ENCODE measurements around the gene IRGC.

Gene IRGC

DNA sequence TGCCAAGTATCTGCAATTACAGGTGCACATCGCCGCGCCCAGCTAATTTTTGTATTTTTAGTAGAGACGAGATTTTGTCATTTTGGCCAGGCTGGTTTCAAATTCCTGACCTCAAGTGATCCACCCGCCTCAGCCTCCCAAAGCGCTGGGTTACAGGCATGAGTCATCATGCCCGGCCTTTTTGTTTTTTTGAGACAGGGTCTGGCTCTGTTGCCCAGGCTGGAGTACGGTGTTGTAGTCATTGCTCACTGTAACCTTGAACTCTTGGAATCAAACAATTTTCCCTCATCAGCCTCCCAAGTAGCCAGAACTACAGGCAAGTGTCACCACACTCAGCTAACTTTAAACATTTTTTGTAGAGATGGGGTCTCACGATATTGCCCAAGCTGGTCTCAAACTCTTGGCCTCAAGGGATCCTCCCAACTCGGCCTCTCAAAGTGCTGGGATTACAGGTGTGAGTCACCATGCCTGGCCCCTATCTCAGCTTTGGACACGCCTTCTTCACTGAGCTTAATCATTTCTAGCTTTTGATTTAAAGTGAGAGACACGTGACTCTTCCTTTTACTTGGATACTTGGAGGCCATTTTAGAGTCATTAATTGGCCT is 4.0 kb upstream of the IRGC start:
- H3K79me1 ChIP-seq (ENCODE audit: low read length), result no peaks in the 10 kb centered on the region
- H3K4me2 ChIP-seq (ENCODE audit: low read length), result no peak overlapping the region
- peak; percentile 20 to 46 for DNase-seq
- no peak overlapping the region for H2BK120ac ChIP-seq (ENCODE audit: insufficient read depth, low read length, poor library complexity)
- no peaks in the 10 kb centered on the region for H3K79me2 ChIP-seq (ENCODE audit: control insufficient read depth, insufficient read depth, low read length, poor library complexity)
- H4K91ac ChIP-seq (ENCODE audit: low read depth, low read length), result no peak overlapping the region
- H2BK12ac ChIP-seq (ENCODE audit: low read length), result no peak overlapping the region
- H2AK5ac ChIP-seq (ENCODE audit: low read length), result no peak overlapping the region
- no peak overlapping the region for H3K4me3 ChIP-seq (ENCODE audit: low read depth, low read length)
- H3K18ac ChIP-seq (ENCODE audit: low read length), result no peak overlapping the region
- H3K27ac ChIP-seq (ENCODE audit: low read depth, low read length), result no peak overlapping the region
- H3K27me3 ChIP-seq (ENCODE audit: insufficient read depth, low read length), result no peaks in the 10 kb centered on the region
- no peak overlapping the region for H4K8ac ChIP-seq (ENCODE audit: low read depth, low read length)
- H3K36me3 ChIP-seq (ENCODE audit: control insufficient read depth in 1 of 2, insufficient read depth in 2 of 2, low read length in 2 of 2), result no peaks in the 10 kb centered on the region
- no peak overlapping the region for H3K23ac ChIP-seq (ENCODE audit: low read length)
- peaks cover 4% of the 10 kb centered on the region for H3K9me3 ChIP-seq (ENCODE audit: insufficient read depth, low read depth, low read length)
- no peak overlapping the region for H3K9ac ChIP-seq (ENCODE audit: low read length)
- no peak overlapping the region for H2BK5ac ChIP-seq (ENCODE audit: low read depth, low read length, poor library complexity)
- H4K12ac ChIP-seq (ENCODE audit: low read depth, low read length), result no peak overlapping the region
- no CpG with 5 or more reads among the region's 12 CpGs for WGBS (ENCODE audit: extremely low coverage, insufficient coverage, insufficient read length)
- no peak overlapping the region for H3K4ac ChIP-seq (ENCODE audit: low read depth, low read length)
- H3K4me1 ChIP-seq (ENCODE audit: control insufficient read depth in 1 of 2, insufficient read depth in 2 of 2, low read length in 2 of 2), result no peaks in the 10 kb centered on the region
- no peak overlapping the region for H2AFZ ChIP-seq (ENCODE audit: insufficient read depth, low read length, poor library complexity)
- H3K14ac ChIP-seq (ENCODE audit: low read length), result no peak overlapping the region

DNA sequence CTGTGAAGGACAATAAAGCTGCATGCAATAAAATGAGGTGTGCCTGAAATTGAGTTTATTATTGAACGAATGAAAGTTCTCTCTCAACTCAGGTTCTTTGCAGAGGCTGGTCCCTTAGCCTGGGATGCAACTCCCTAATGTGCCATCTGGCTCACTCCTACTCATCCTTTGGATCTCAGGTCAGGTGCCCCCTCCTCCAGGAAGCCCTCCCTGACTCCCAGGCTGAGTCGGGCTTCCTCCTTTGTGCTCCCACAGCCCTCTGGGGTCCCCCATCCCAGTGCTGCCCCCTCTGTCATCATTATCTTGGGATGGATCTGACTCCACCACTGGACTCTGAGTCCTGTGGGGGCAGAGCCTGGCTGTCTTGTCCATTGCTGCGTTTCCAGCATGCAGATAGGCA is 2.7 kb upstream of the IRGC start:
- Histone ChIP-seq H4K91ac (ENCODE audit: low read depth, low read length) (no peak overlapping the region), H4K12ac (ENCODE audit: low read depth, low read length) (no peak overlapping the region), H2BK5ac (ENCODE audit: low read depth, low read length, poor library complexity) (no peak overlapping the region), H3K4me1 (ENCODE audit: control insufficient read depth in 1 of 2, insufficient read depth in 2 of 2, low read length in 2 of 2) (no peaks in the 10 kb centered on the region), H3K14ac (ENCODE audit: low read length) (no peak overlapping the region), H3K79me1 (ENCODE audit: low read length) (no peaks in the 10 kb centered on the region), H2BK12ac (ENCODE audit: low read length) (no peak overlapping the region), H3K27me3 (ENCODE audit: insufficient read depth, low read length) (no peaks in the 10 kb centered on the region), H2BK120ac (ENCODE audit: insufficient read depth, low read length, poor library complexity) (no peak overlapping the region), H3K9ac (ENCODE audit: low read length) (no peak overlapping the region), H3K18ac (ENCODE audit: low read length) (no peak overlapping the region), H3K27ac (ENCODE audit: low read depth, low read length) (no peak overlapping the region), H3K79me2 (ENCODE audit: control insufficient read depth, insufficient read depth, low read length, poor library complexity) (no peaks in the 10 kb centered on the region), H2AK5ac (ENCODE audit: low read length) (no peak overlapping the region), H3K4ac (ENCODE audit: low read depth, low read length) (no peak overlapping the region), H3K9me3 (ENCODE audit: insufficient read depth, low read depth, low read length) (peaks cover 4% of the 10 kb centered on the region), H4K8ac (ENCODE audit: low read depth, low read length) (no peak overlapping the region), H2AFZ (ENCODE audit: insufficient read depth, low read length, poor library complexity) (no peak overlapping the region), H3K36me3 (ENCODE audit: control insufficient read depth in 1 of 2, insufficient read depth in 2 of 2, low read length in 2 of 2) (no peaks in the 10 kb centered on the region), H3K4me3 (ENCODE audit: low read depth, low read length) (no peak overlapping the region), H3K23ac (ENCODE audit: low read length) (no peak overlapping the region), H3K4me2 (ENCODE audit: low read length) (no peak overlapping the region)
- no peak for DNase-seq
- WGBS (ENCODE audit: extremely low coverage, insufficient coverage, insufficient read length), result no CpG with 5 or more reads among the region's 3 CpGs

DNA sequence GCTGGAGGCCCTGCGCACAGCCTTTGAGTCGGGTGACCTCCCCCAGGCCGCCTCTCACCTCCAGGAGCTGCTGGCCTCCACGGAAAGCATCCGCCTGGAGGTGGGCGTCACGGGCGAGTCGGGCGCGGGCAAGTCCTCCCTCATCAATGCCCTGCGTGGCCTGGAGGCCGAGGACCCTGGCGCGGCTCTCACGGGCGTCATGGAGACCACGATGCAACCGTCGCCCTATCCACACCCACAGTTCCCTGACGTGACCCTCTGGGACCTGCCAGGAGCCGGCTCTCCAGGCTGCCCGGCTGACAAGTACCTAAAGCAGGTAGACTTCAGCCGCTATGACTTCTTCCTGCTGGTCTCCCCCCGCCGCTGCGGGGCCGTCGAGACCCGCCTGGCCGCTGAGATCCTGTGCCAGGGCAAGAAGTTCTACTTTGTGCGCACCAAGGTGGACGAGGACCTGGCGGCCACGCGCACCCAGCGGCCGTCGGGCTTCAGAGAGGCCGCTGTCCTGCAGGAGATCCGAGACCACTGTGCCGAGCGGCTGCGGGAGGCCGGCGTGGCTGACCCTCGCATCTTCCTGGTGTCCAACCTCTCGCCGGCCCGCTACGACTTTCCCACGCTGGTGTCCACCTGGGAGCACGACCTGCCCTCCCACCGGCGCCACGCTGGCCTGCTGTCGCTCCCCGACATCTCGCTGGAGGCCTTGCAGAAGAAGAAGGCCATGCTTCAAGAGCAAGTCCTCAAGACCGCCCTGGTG is 2.9 kb downstream of the IRGC start:
- Histone ChIP-seq H3K4me3 (ENCODE audit: low read depth, low read length) (no peak overlapping the region), H3K14ac (ENCODE audit: low read length) (no peak overlapping the region), H3K4me2 (ENCODE audit: low read length) (no peak overlapping the region), H3K23ac (ENCODE audit: low read length) (no peak overlapping the region), H2BK5ac (ENCODE audit: low read depth, low read length, poor library complexity) (no peak overlapping the region), H3K36me3 (ENCODE audit: control insufficient read depth in 1 of 2, insufficient read depth in 2 of 2, low read length in 2 of 2) (no peaks in the 10 kb centered on the region), H3K27ac (ENCODE audit: low read depth, low read length) (no peak overlapping the region), H4K8ac (ENCODE audit: low read depth, low read length) (no peak overlapping the region), H4K12ac (ENCODE audit: low read depth, low read length) (no peak overlapping the region), H3K18ac (ENCODE audit: low read length) (no peak overlapping the region), H3K79me2 (ENCODE audit: control insufficient read depth, insufficient read depth, low read length, poor library complexity) (no peaks in the 10 kb centered on the region), H2AFZ (ENCODE audit: insufficient read depth, low read length, poor library complexity) (no peak overlapping the region), H3K4ac (ENCODE audit: low read depth, low read length) (no peak overlapping the region), H3K9ac (ENCODE audit: low read length) (no peak overlapping the region), H3K9me3 (ENCODE audit: insufficient read depth, low read depth, low read length) (no peaks in the 10 kb centered on the region), H4K91ac (ENCODE audit: low read depth, low read length) (no peak overlapping the region), H2BK12ac (ENCODE audit: low read length) (no peak overlapping the region), H3K4me1 (ENCODE audit: control insufficient read depth in 1 of 2, insufficient read depth in 2 of 2, low read length in 2 of 2) (no peaks in the 10 kb centered on the region), H3K79me1 (ENCODE audit: low read length) (no peaks in the 10 kb centered on the region), H2BK120ac (ENCODE audit: insufficient read depth, low read length, poor library complexity) (no peak overlapping the region), H3K27me3 (ENCODE audit: insufficient read depth, low read length) (no peaks in the 10 kb centered on the region), H2AK5ac (ENCODE audit: low read length) (no peak overlapping the region)
- no peak for DNase-seq
- no CpG with 5 or more reads among the region's 60 CpGs for WGBS (ENCODE audit: extremely low coverage, insufficient coverage, insufficient read length)

DNA sequence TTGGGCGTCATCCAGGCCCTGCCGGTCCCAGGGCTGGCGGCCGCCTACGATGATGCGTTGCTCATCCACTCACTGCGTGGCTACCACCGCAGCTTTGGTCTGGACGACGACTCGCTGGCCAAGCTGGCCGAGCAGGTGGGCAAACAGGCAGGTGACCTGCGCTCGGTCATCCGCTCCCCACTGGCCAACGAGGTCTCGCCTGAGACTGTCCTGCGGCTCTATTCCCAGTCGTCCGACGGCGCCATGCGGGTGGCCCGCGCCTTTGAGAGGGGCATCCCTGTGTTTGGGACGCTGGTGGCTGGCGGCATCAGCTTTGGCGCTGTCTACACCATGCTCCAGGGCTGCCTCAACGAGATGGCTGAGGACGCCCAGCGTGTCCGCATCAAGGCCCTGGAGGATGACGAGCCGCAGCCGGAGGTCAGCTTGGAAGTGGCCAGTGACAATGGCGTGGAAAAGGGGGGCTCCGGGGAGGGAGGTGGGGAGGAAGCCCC is 3.5 kb downstream of the IRGC start:
- Histone ChIP-seq H4K12ac (ENCODE audit: low read depth, low read length) (no peak overlapping the region), H3K79me2 (ENCODE audit: control insufficient read depth, insufficient read depth, low read length, poor library complexity) (no peaks in the 10 kb centered on the region), H2BK12ac (ENCODE audit: low read length) (no peak overlapping the region), H3K4me2 (ENCODE audit: low read length) (no peak overlapping the region), H2BK120ac (ENCODE audit: insufficient read depth, low read length, poor library complexity) (no peak overlapping the region), H2AK5ac (ENCODE audit: low read length) (no peak overlapping the region), H4K91ac (ENCODE audit: low read depth, low read length) (no peak overlapping the region), H4K8ac (ENCODE audit: low read depth, low read length) (no peak overlapping the region), H3K79me1 (ENCODE audit: low read length) (no peaks in the 10 kb centered on the region), H3K23ac (ENCODE audit: low read length) (no peak overlapping the region), H2AFZ (ENCODE audit: insufficient read depth, low read length, poor library complexity) (no peak overlapping the region), H3K14ac (ENCODE audit: low read length) (no peak overlapping the region), H3K27ac (ENCODE audit: low read depth, low read length) (no peak overlapping the region), H3K36me3 (ENCODE audit: control insufficient read depth in 1 of 2, insufficient read depth in 2 of 2, low read length in 2 of 2) (no peaks in the 10 kb centered on the region), H3K18ac (ENCODE audit: low read length) (no peak overlapping the region), H3K9ac (ENCODE audit: low read length) (no peak overlapping the region), H3K4me3 (ENCODE audit: low read depth, low read length) (no peak overlapping the region), H3K9me3 (ENCODE audit: insufficient read depth, low read depth, low read length) (no peaks in the 10 kb centered on the region), H3K27me3 (ENCODE audit: insufficient read depth, low read length) (no peaks in the 10 kb centered on the region), H3K4ac (ENCODE audit: low read depth, low read length) (no peak overlapping the region), H3K4me1 (ENCODE audit: control insufficient read depth in 1 of 2, insufficient read depth in 2 of 2, low read length in 2 of 2) (no peaks in the 10 kb centered on the region), H2BK5ac (ENCODE audit: low read depth, low read length, poor library complexity) (no peak overlapping the region)
- no CpG with 5 or more reads among the region's 37 CpGs for WGBS (ENCODE audit: extremely low coverage, insufficient coverage, insufficient read length)
- no peak for DNase-seq

Measured in trophoblast cell (in vitro differentiated cells and primary cell).